H7 (cell line): ENCODE data around the gene TBCEL. TPM values are rescaled to one million over a fixed set of nuclear protein-coding genes. Genes with fewer than 3 reads are reported as not detected.

Source experiments
- DNase-seq: peaks from one replicate; pipeline ENCODE4 v3.0.0; 2012
- H3K27me3 ChIP-seq: 2 replicates; pipeline ENCODE4 v1.6.0; 2011; ENCODE audit warnings: mild to moderate bottlenecking, low read length; ENCODE audit not compliant: control insufficient read depth, insufficient read depth
- H3K36me3 ChIP-seq: replicated peaks from 2 replicates; pipeline ENCODE4 v1.5.1; 2011; ENCODE audit warnings: low read length; ENCODE audit not compliant: control insufficient read depth, insufficient read depth
- H3K4me3 ChIP-seq: 2 replicates; pipeline ENCODE4 v1.5.1; 2011; ENCODE audit warnings: low read depth, mild to moderate bottlenecking, control low read depth, low read length, moderate library complexity; ENCODE audit not compliant: insufficient read depth
- total RNA-seq: library from RNA; depleted of rRNA; stranded (reverse); fragments of >200 nt; shearing (Covaris generic); gene quantifications from 2 replicates; pipeline ENCODE4 v1.2.3, GENCODE V29; 2014

Gene TBCEL
- total RNA-seq, 1 experiment from 2014 or later: 7.4 TPM

GRCh38 chr11:121037016-121037415 lies 13.1 kb downstream of the TBCEL start:
- Histone ChIP-seq H3K27me3 (no peaks in the 10 kb centered on the region), H3K36me3 (no peaks in the 10 kb centered on the region), H3K4me3 (no peak overlapping the region)
- no peak for DNase-seq

DNA sequence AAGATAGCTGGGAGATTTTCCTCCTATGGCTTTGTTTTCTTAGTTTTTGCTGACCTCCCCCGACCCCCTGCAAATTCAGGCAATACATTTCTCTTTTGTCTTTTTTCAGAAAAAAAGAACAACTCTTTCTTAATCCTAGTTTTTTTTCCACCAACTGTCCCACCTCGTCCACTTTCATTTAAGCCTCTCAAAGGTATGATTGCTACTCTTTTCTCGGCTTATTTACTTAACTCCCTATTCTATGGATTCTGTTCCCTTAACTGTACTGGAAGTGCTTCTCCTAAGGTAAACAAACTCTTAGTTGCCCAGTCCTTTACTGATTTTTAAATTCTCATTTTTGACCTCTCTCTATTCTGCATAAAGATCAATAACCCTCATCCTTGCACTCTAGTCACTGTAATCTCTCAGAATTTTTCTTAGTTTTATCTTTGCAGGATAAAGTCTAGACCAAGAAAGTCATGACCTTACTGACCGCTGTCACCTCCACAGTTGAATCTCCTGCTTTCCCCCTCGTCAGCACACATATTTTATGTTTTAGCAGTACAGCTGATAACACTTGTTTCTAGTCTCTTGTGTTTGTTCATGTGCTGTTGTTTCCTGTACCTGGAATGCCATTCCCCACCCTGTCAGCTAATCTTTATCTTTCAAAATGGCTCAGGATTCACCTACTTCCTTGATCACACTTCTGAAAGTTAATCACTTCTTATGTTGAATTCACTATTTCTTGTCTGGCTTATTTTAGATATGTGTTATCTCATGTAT lies 14.9 kb downstream of the TBCEL start:
- no peak for DNase-seq
- no peaks in the 10 kb centered on the region for H3K36me3 ChIP-seq
- no peaks in the 10 kb centered on the region for H3K27me3 ChIP-seq
- H3K4me3 ChIP-seq: no peak overlapping the region

GRCh38 chr11:121039971-121040613 lies 16.2 kb downstream of the TBCEL start:
- no peak overlapping the region for H3K4me3 ChIP-seq
- no peaks in the 10 kb centered on the region for H3K27me3 ChIP-seq
- no peaks in the 10 kb centered on the region for H3K36me3 ChIP-seq
- no peak for DNase-seq

DNA sequence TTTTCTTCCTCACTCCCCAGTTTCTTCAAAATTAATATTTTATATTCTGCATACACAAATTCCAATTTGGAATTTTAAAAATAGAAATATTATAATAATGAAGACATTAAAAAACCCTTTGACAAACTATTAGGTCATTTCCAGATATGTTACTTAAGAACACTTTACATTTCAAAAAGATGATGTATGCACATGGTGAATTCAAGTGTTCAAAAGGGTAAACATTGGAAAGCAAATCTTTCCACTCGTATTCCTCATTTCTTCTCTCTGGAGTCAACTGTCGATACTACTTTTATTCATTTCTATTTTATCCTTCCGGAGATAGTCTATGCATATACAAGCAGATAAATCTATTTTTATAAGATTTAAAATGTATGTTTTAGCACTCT lies 16.7 kb downstream of the TBCEL start:
- no peaks in the 10 kb centered on the region for H3K36me3 ChIP-seq

GRCh38 chr11:121041072-121041471 lies 17.2 kb downstream of the TBCEL start:
- H3K27me3 ChIP-seq: no peaks in the 10 kb centered on the region
- H3K36me3 ChIP-seq: no peaks in the 10 kb centered on the region
- no peak for DNase-seq
- no peak overlapping the region for H3K4me3 ChIP-seq

More for the DNA sequence above, 16.7 kb downstream of the TBCEL start:
- H3K4me3 ChIP-seq: no peak overlapping the region
- DNase-seq: no peak
- no peaks in the 10 kb centered on the region for H3K27me3 ChIP-seq

DNA sequence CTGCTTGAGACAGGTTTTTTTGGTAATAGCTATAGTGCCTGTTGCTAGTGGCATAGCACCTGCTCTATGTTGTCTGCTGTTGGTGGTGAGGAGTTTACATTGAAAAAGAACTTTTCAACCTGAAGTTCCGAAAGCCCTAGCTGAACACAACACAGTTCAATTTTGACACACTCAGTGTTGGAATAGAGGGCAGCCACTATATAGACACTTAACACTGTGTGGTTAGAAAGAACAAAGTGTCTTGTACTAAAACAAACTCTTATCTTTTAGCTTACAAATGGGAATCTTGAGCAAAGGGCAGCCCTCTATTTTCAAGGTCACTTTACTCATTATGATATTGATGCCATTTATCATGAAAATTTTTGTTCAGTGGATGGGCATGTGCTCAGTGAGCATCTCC lies 18.4 kb downstream of the TBCEL start:
- DNase-seq: no peak
- H3K27me3 ChIP-seq: no peaks in the 10 kb centered on the region
- no peak overlapping the region for H3K4me3 ChIP-seq
- no peaks in the 10 kb centered on the region for H3K36me3 ChIP-seq

DNA sequence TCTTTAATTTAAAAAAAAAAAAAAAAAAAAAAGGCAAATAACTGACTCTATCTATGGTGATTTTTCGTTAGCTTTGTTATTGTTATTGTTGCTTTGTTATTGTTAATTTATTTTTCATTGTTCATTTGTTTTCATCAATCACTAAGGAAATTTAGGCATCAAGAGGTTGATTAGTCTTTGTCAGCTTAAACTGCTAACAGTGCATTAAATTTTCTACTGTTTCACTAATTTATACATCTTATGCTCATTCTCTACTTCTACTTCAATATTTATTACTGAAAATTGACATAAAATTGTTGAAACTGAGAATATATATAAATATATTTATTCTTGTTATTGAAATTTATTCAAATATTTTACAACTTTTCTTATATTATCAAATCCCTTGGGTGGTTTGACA lies 24.0 kb downstream of the TBCEL start:
- H3K27me3 ChIP-seq: no peaks in the 10 kb centered on the region
- H3K4me3 ChIP-seq: no peak overlapping the region
- H3K36me3 ChIP-seq: no peaks in the 10 kb centered on the region; the same call in none of the 2 replicates
- no peak for DNase-seq

DNA sequence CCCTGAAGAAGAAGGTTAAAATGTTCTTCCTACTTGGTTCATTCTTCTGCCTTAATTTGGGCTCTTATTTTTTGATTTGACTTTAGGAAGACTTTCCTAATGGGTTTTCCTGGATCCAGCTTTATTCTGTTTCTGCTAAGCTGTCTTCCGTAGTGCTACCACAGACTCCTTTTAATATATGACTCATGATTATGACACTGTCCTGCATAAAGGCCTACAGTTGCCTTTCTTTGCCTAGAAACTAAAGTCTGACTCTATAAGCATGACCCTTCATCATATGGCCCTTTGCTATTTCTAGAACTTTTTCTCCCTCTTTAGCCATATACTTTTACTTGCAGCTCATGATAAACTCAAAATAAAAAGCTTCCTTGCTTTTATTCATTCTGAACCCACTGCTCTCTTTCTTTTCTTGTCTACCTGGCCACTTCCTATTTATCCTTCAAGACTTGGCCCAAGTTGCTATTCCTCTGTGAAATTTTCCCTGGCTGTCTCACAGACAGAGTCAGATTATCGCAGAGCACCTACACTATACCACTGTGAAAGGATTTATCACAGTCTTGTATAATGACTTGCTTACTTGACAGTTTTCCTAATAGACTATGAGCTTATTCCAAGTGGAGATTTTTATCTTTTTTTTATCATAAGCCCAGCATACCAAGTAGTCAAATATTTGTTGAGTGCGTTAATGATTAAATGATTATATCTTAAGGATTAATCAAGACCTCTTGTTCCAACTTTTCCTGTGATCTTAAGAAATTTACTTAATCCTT lies 24.7 kb downstream of the TBCEL start:
- Histone ChIP-seq H3K4me3 (no peak overlapping the region), H3K36me3 (peaks cover 2% of the 10 kb centered on the region), H3K27me3 (no peaks in the 10 kb centered on the region)
- DNase-seq: no peak

- H3K4me3 ChIP-seq: no peak overlapping the region
- peaks cover 6% of the 10 kb centered on the region for H3K36me3 ChIP-seq
- DNase-seq: no peak
- no peaks in the 10 kb centered on the region for H3K27me3 ChIP-seq
Measured at GRCh38 chr11:121053244-121053643, 29.3 kb downstream of the TBCEL start.

- Histone ChIP-seq H3K4me3 (no peak overlapping the region), H3K27me3 (no peaks in the 10 kb centered on the region), H3K36me3 (peaks cover 6% of the 10 kb centered on the region)
- no peak for DNase-seq
Measured at GRCh38 chr11:121054266-121054665, 30.4 kb downstream of the TBCEL start.

- H3K4me3 ChIP-seq: no peak overlapping the region
- peaks cover 6% of the 10 kb centered on the region for H3K36me3 ChIP-seq
- no peak for DNase-seq
- no peaks in the 10 kb centered on the region for H3K27me3 ChIP-seq
Measured at GRCh38 chr11:121055076-121055475, 31.2 kb downstream of the TBCEL start.

- DNase-seq: no peak
- Histone ChIP-seq H3K4me3 (no peak overlapping the region), H3K36me3 (peaks cover 6% of the 10 kb centered on the region), H3K27me3 (no peaks in the 10 kb centered on the region)
Measured at GRCh38 chr11:121057922-121058321, 34.0 kb downstream of the TBCEL start.

DNA sequence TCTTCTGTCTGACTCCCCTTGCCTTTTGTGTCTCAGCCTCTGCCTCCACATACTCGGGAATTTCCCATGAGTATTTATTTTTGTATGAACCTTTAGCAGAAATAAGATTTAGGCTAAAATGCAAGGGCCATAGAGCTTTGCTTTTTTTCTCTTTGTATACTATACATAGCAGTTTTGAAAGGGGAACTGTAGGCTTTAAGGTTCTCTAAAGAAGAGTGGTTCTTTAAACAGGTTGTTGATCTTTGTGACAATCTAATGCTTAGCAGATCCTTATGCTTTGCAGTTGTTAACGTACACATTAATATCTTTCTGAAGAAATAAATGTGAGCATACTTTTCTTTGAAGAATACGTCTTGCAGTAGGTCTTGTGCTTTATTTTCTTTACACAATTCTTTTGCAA lies 35.0 kb downstream of the TBCEL start:
- Histone ChIP-seq H3K36me3 (peaks cover 2% of the 10 kb centered on the region), H3K27me3 (no peaks in the 10 kb centered on the region), H3K4me3 (no peak overlapping the region)
- DNase-seq: no peak

GRCh38 chr11:121059605-121060004 lies 35.7 kb downstream of the TBCEL start:
- H3K36me3 ChIP-seq: peaks cover 4% of the 10 kb centered on the region
- DNase-seq: no peak
- H3K27me3 ChIP-seq: no peaks in the 10 kb centered on the region
- no peak overlapping the region for H3K4me3 ChIP-seq

GRCh38 chr11:121063728-121064127 lies 39.8 kb downstream of the TBCEL start:
- Histone ChIP-seq H3K36me3 (peaks cover 2% of the 10 kb centered on the region), H3K27me3 (no peaks in the 10 kb centered on the region), H3K4me3 (no peak overlapping the region)
- peak; percentile 6 for DNase-seq
